Caco-2 (cell line): ENCODE data around the gene CTR9. TPM values are rescaled to one million over a fixed set of nuclear protein-coding genes. Genes with fewer than 3 reads are reported as not detected.

Experiments used
- BruUV-seq: library from RNA; stranded (reverse); fragments of 400-500 nt; replicated peaks from 2 replicates; lab custom pipeline; 2021; lab: Mats Ljungman, UMichigan
- CTCF ChIA-PET: fragments of 300-600 bp; sonication (Branson Sonifier 250); formaldehyde crosslinking; loops from one replicate; lab custom pipeline; 2022; ENCODE audit warnings: antibody characterized with exemption; lab: Charles Lee
- POLR2A ChIA-PET: fragments of 300-600 bp; sonication (Branson Sonifier 250); formaldehyde crosslinking; loops from one replicate; lab custom pipeline; 2022; ENCODE audit warnings: antibody characterized with exemption; lab: Charles Lee
- DNase-seq, 2 experiments: peaks; one replicate each; pipeline versions ENCODE4 v3.0.0 to v3.0.0-alpha.2; 2020 to 2022
- H3K27me3 ChIP-seq: replicated peaks from 2 replicates; pipeline ENCODE4 v1.6.0; 2011; ENCODE audit warnings: low read length; ENCODE audit not compliant: control insufficient read depth, insufficient read depth
- H3K36me3 ChIP-seq: 2 replicates; pipeline ENCODE4 v1.5.1; 2011; ENCODE audit warnings: low read length; ENCODE audit not compliant: control insufficient read depth, insufficient read depth
- H3K4me1 ChIP-seq: fragments of 250-450 bp; sonication (Bioruptor Pico); 2 replicates; pipeline ENCODE4 v1.5.1; 2020; ENCODE audit warnings: mild to moderate bottlenecking
- H3K4me3 ChIP-seq: 2 replicates; pipeline ENCODE4 v1.5.1; 2011; ENCODE audit warnings: low read depth, mild to moderate bottlenecking, control low read depth, low read length
- H3K9me3 ChIP-seq: fragments of 250-450 bp; sonication (Bioruptor Pico); 2 replicates; pipeline ENCODE4 v1.5.1; 2020; ENCODE audit warnings: mild to moderate bottlenecking, moderate library complexity
- H3K27ac Mint-ChIP-seq: one replicate; pipeline ENCODE4 v1.8.0; 2022; ENCODE audit warnings: mixed read lengths; ENCODE audit not compliant: unreplicated experiment
- H3K27me3 Mint-ChIP-seq: one replicate; pipeline ENCODE4 v1.8.0; 2022; ENCODE audit warnings: mixed read lengths; ENCODE audit not compliant: insufficient read depth, unreplicated experiment
- H3K36me3 Mint-ChIP-seq: one replicate; pipeline ENCODE4 v1.8.0; 2022; ENCODE audit warnings: mild to moderate bottlenecking, mixed read lengths; ENCODE audit not compliant: insufficient read depth, unreplicated experiment
- H3K4me1 Mint-ChIP-seq: one replicate; pipeline ENCODE4 v1.8.0; 2022; ENCODE audit warnings: low read depth, mixed read lengths; ENCODE audit not compliant: unreplicated experiment
- H3K4me3 Mint-ChIP-seq: one replicate; pipeline ENCODE4 v1.8.0; 2022; ENCODE audit warnings: mild to moderate bottlenecking, moderate library complexity, mixed read lengths; ENCODE audit not compliant: unreplicated experiment
- H3K9me3 Mint-ChIP-seq: one replicate; pipeline ENCODE4 v1.8.0; 2022; ENCODE audit warnings: mixed read lengths; ENCODE audit not compliant: unreplicated experiment
- intact Hi-C: fragments of 100-400 bp; cut with micrococcal nuclease; formaldehyde crosslinking; loops from one replicate; pipeline ENCODE4 v1.10.0; 2022; ENCODE audit not compliant: unreplicated experiment
- total RNA-seq: library from RNA; stranded (reverse); gene quantifications from 2 replicates; pipeline ENCODE4 v1.2.3, GENCODE V29; 2022
- TF ChIP-seq, protein P1 (sequence below), 2 experiments: fragments of 200-600 bp in 1 of 2; IDR thresholded peaks; 1 replicate in 1 of 2; 2 replicates in 1 of 2; pipeline versions ENCODE4 v1.5.1 to v1.8.0; 2011 to 2022; ENCODE audit warnings: antibody characterized with exemption in 1 of 2, control low read depth in 1 of 2, inconsistent platforms in 1 of 2, low read depth in 1 of 2, low read length in 1 of 2, mild to moderate bottlenecking in 1 of 2, moderate library complexity in 1 of 2; ENCODE audit not compliant: insufficient read depth in 1 of 2, severe bottlenecking in 1 of 2, unreplicated experiment in 1 of 2

The CTR9 gene
- total RNA-seq, 1 experiment from 2014 or later: 54.0 TPM

DNA sequence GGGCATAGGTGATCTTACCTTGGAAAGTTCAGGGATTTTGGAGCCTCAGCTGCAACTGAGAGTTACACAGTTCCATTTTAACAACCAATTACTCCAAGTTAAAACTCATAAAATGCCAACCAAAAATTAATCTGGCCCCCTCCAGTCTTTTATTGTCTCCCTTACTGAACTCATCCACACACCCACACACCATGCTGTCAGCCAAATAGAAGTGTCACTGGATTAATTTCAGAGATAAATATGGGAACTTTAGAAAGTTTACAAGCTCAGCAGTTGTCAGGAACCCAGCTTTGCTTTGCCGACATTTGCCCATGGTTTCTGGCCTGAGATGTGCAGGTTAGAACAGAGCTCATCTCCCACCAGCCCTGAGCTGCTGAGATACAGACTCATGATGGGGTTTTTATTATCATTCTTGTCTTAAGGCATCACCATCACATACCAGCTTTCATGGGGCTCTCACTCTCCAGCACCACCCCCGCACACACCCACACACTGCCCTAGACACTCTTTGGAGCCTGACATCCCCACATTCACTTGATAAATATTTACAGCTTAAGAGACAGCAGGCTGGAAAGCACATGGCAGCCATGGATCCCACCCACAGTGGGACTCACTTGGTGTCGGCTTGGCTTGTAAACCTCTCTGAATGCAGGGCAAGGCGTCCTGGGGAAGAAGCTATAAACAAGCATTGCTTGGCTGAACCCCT, 23.7 kb upstream of the CTR9 start:
- Histone ChIP-seq H3K27me3 (no peaks in the 10 kb centered on the region), H3K4me3 (no peak overlapping the region), H3K9me3 (peaks cover 11% of the 10 kb centered on the region), H3K4me1 (no peaks in the 10 kb centered on the region), H3K36me3 (no peaks in the 10 kb centered on the region; the same call in 1 of the 2 replicates)
- no peak overlapping the region for H3K27ac Mint-ChIP-seq
- no peak overlapping the region for H3K4me3 Mint-ChIP-seq
- TF ChIP-seq, protein P1, sequence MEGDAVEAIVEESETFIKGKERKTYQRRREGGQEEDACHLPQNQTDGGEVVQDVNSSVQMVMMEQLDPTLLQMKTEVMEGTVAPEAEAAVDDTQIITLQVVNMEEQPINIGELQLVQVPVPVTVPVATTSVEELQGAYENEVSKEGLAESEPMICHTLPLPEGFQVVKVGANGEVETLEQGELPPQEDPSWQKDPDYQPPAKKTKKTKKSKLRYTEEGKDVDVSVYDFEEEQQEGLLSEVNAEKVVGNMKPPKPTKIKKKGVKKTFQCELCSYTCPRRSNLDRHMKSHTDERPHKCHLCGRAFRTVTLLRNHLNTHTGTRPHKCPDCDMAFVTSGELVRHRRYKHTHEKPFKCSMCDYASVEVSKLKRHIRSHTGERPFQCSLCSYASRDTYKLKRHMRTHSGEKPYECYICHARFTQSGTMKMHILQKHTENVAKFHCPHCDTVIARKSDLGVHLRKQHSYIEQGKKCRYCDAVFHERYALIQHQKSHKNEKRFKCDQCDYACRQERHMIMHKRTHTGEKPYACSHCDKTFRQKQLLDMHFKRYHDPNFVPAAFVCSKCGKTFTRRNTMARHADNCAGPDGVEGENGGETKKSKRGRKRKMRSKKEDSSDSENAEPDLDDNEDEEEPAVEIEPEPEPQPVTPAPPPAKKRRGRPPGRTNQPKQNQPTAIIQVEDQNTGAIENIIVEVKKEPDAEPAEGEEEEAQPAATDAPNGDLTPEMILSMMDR (IDR thresholded peaks at IDR 0.05; ENCODE audit: insufficient read depth in 1 of 2, low read depth in 1 of 2, low read length in 1 of 2, severe bottlenecking in 1 of 2, unreplicated experiment in 1 of 2): no peak
- no peaks in the 10 kb centered on the region for H3K36me3 Mint-ChIP-seq
- H3K9me3 Mint-ChIP-seq: peaks cover 23% of the 10 kb centered on the region
- intact Hi-C loops: no loop called here
- no peak for DNase-seq
- CTCF ChIA-PET: interaction anchor here (0.6 kb wide), 1 partner anchor 10 kb away, joined by 4 read pairs; no protein-coding TSS in a partner anchor
- H3K4me1 Mint-ChIP-seq: peaks cover 7% of the 10 kb centered on the region
- no peaks in the 10 kb centered on the region for H3K27me3 Mint-ChIP-seq
- POLR2A ChIA-PET: interaction anchor here (1.4 kb wide), 1 partner anchor 70 kb away, joined by 3 read pairs; no protein-coding TSS in a partner anchor
- BruUV-seq: no TSS peak

DNA sequence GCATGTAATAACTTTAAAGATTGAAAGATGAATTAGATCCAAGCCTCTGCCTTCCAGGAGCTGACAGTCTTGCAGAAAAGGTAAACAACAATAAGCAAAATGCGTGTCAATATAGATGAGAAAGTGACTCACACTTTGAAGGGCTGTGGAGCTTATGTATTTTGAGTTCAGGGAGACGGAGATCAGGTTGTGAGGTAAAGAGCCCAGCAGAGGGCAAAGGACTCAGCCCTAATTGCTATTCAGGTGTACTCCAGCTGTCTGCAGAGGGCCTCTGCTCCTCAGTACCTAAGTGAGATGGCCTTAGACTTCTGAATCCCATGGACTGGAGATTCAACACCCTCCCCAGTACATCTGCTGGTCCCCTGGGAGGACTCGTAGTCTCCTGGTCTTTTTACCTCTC, 22.9 kb upstream of the CTR9 start:
- H3K36me3 ChIP-seq: no peaks in the 10 kb centered on the region; the same call in 1 of the 2 replicates
- ChIA-PET CTCF (no interaction called here), POLR2A (interaction anchor here (1.4 kb wide), 1 partner anchor 71 kb away, joined by 3 read pairs; no protein-coding TSS in a partner anchor)
- TF ChIP-seq, protein P1 (IDR thresholded peaks at IDR 0.05; ENCODE audit: insufficient read depth in 1 of 2, low read depth in 1 of 2, low read length in 1 of 2, severe bottlenecking in 1 of 2, unreplicated experiment in 1 of 2): no peak
- Mint-ChIP-seq H3K36me3 (no peaks in the 10 kb centered on the region), H3K9me3 (peaks cover 24% of the 10 kb centered on the region), H3K4me1 (peaks cover 7% of the 10 kb centered on the region), H3K4me3 (no peak overlapping the region), H3K27me3 (no peaks in the 10 kb centered on the region), H3K27ac (no peak overlapping the region)
- intact Hi-C loops: no loop called here
- DNase-seq: no peak
- H3K4me3 ChIP-seq: no peak overlapping the region
- BruUV-seq: no TSS peak
- peaks cover 11% of the 10 kb centered on the region for H3K9me3 ChIP-seq
- no peaks in the 10 kb centered on the region for H3K4me1 ChIP-seq
- H3K27me3 ChIP-seq: no peaks in the 10 kb centered on the region

DNA sequence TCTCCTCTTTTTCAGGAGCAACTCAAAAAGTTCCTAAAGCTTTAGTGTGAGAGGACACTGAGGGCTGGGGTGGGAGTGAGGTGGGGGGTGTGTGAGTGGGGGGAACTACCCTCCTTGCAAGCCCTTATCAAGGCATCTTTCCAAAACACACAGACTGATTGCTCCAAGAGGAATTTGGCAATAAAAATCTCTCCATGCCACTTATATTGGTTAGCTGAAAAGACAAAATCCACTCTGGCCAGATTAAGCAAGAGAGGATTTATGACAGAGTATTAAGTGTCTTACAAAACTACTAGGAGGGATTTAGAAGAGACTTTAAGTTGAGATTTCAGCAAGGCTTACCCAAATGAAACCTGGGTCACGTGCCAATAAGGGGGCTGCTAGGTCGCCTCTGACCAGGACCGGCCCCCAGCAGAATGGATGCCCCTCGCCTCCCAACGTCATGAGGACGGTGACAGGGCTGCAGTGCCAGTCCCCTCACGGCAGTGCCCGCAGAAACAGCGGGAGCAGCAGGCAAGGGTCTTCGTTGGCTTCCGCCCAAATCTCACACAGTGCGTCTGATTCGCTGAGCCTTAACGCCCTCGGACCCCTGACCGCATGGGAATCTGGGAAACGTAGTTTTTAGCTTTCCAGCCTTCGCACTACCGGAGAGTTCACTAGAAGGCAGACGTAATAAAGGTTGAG, 22.1 kb upstream of the CTR9 start:
- peaks cover 7% of the 10 kb centered on the region for H3K4me1 Mint-ChIP-seq
- CTCF ChIA-PET: no interaction called here

More for the DNA sequence above, 22.1 kb upstream of the CTR9 start:
- Histone ChIP-seq H3K9me3 (peaks cover 11% of the 10 kb centered on the region), H3K27me3 (no peaks in the 10 kb centered on the region), H3K4me3 (no peak overlapping the region), H3K4me1 (0 out of 2 replicates have a peak, but pooled peaks cover under 1% of the 10 kb centered on the region), H3K36me3 (no peaks in the 10 kb centered on the region; the same call in 1 of the 2 replicates)
- DNase-seq: no peak
- Mint-ChIP-seq H3K4me3 (no peak overlapping the region), H3K36me3 (no peaks in the 10 kb centered on the region), H3K27me3 (no peaks in the 10 kb centered on the region), H3K27ac (no peak overlapping the region), H3K9me3 (peaks cover 24% of the 10 kb centered on the region)
- POLR2A ChIA-PET: no interaction called here
- TF ChIP-seq, protein P1 (IDR thresholded peaks at IDR 0.05; ENCODE audit: insufficient read depth in 1 of 2, low read depth in 1 of 2, low read length in 1 of 2, severe bottlenecking in 1 of 2, unreplicated experiment in 1 of 2): no peak
- intact Hi-C loops: no loop called here
- BruUV-seq: no TSS peak
